Neural cell (in vitro differentiated cells): ENCODE results near the gene CELA2A. TPM values are rescaled to one million over a fixed set of nuclear protein-coding genes. Genes with fewer than 3 reads are reported as not detected.

Experiments used
- H2AFZ ChIP-seq: fragments of 200-600, 300-800 bp; sonication (generic), shearing (Covaris generic); 2 replicates; pipeline ENCODE4 v1.6.0; 2014; ENCODE audit warnings: low read depth, mild to moderate bottlenecking, antibody characterized with exemption, low read length, moderate library complexity
- H3F3A ChIP-seq: fragments of 200-600 bp; shearing (Covaris generic); 2 replicates; pipeline ENCODE4 v1.6.1; 2016; ENCODE audit warnings: mild to moderate bottlenecking, moderate library complexity, mixed read lengths, antibody characterized with exemption, low read length; ENCODE audit not compliant: insufficient read depth, poor library complexity, severe bottlenecking
- H3K27ac ChIP-seq: fragments of 200-600, 300-800 bp; sonication (generic), shearing (Covaris generic); 2 replicates; pipeline ENCODE4 v1.5.1; 2014; ENCODE audit warnings: mild to moderate bottlenecking, low read length, moderate library complexity
- H3K27me3 ChIP-seq: fragments of 300-800, 200-600 bp; sonication (generic), shearing (Covaris generic); 2 replicates; pipeline ENCODE4 v1.6.0; 2014; ENCODE audit warnings: mild to moderate bottlenecking, low read depth, low read length, moderate library complexity; ENCODE audit not compliant: insufficient read depth
- H3K36me3 ChIP-seq: fragments of 300-800, 200-600 bp; sonication (generic), shearing (Covaris generic); 2 replicates; pipeline ENCODE4 v1.5.1; 2014; ENCODE audit warnings: mild to moderate bottlenecking, antibody characterized with exemption, low read length, moderate library complexity; ENCODE audit not compliant: insufficient read depth
- H3K4me2 ChIP-seq: fragments of 300-800, 200-600 bp; sonication (generic), shearing (Covaris generic); 2 replicates; pipeline ENCODE4 v1.6.0; 2014; ENCODE audit warnings: mild to moderate bottlenecking, low read length
- H3K4me3 ChIP-seq: fragments of 300-800, 200-600 bp; sonication (generic), shearing (Covaris generic); 2 replicates; pipeline ENCODE4 v1.5.1; 2014; ENCODE audit warnings: mild to moderate bottlenecking, low read length, moderate library complexity
- H3K79me2 ChIP-seq: fragments of 200-600 bp; shearing (Covaris generic); replicated peaks from 2 replicates; pipeline ENCODE4 v1.6.0; 2014; ENCODE audit warnings: mild to moderate bottlenecking, low read length, moderate library complexity; ENCODE audit not compliant: insufficient read depth
- H3K9ac ChIP-seq: fragments of 300-800, 200-600 bp; sonication (generic), shearing (Covaris generic); 2 replicates; pipeline ENCODE4 v1.6.1; 2016; ENCODE audit warnings: mild to moderate bottlenecking, low read length, mixed read lengths
- H3K9me2 ChIP-seq: fragments of 200-600 bp; shearing (Covaris generic); 2 replicates; pipeline ENCODE4 v1.6.1; 2016; ENCODE audit warnings: mild to moderate bottlenecking, low read length, mixed read lengths; ENCODE audit not compliant: insufficient read depth
- H3K9me3 ChIP-seq: fragments of 200-600, 300-800 bp; sonication (generic), shearing (Covaris generic); 2 replicates; pipeline ENCODE4 v1.6.1; 2016; ENCODE audit warnings: mild to moderate bottlenecking, mixed run types, low read length, moderate library complexity, mixed read lengths
- H4K20me1 ChIP-seq: fragments of 200-600 bp; shearing (Covaris generic); 2 replicates; pipeline ENCODE4 v1.6.1; 2016; ENCODE audit warnings: mild to moderate bottlenecking, mixed run types; ENCODE audit not compliant: insufficient read depth
- CTCF ChIP-seq: fragments of 450-650 bp; IDR thresholded peaks from 2 replicates; pipeline ENCODE4 v1.5.1; 2014; ENCODE audit warnings: antibody characterized with exemption, mild to moderate bottlenecking, moderate library complexity; ENCODE audit not compliant: poor library complexity, severe bottlenecking
- EP300 ChIP-seq: fragments of 450-650 bp; conservative IDR thresholded peaks from 2 replicates; pipeline ENCODE4 v1.6.1; 2014; ENCODE audit warnings: antibody characterized with exemption, mild to moderate bottlenecking, moderate library complexity; ENCODE audit not compliant: poor library complexity, severe bottlenecking
- EZH2 ChIP-seq: fragments of 200-600, 300-800 bp; shearing (Covaris generic), sonication (generic); IDR thresholded peaks from 2 replicates; pipeline ENCODE4 v1.6.1; 2014; ENCODE audit warnings: antibody characterized with exemption, low read length, borderline replicate concordance, mild to moderate bottlenecking; ENCODE audit not compliant: insufficient read depth, poor library complexity, severe bottlenecking
- MXI1 ChIP-seq: fragments of 450-650 bp; conservative IDR thresholded peaks from 2 replicates; pipeline ENCODE4 v1.6.1; 2014; ENCODE audit warnings: antibody characterized with exemption, mild to moderate bottlenecking; ENCODE audit not compliant: poor library complexity, severe bottlenecking
- POLR2AphosphoS5 ChIP-seq: IDR thresholded peaks from 2 replicates; pipeline ENCODE4 v1.6.1; 2012
- RAD21 ChIP-seq: fragments of 450-650 bp; conservative IDR thresholded peaks from 2 replicates; pipeline ENCODE4 v1.6.1; 2014; ENCODE audit warnings: antibody characterized with exemption, mild to moderate bottlenecking, moderate library complexity
- REST ChIP-seq: IDR thresholded peaks from 2 replicates; pipeline ENCODE4 v1.6.1; 2012; ENCODE audit warnings: borderline replicate concordance
- SMC3 ChIP-seq: fragments of 450-650 bp; conservative IDR thresholded peaks from 2 replicates; pipeline ENCODE4 v1.6.1; 2014; ENCODE audit warnings: antibody characterized with exemption, mild to moderate bottlenecking, moderate library complexity; ENCODE audit not compliant: poor library complexity
- TAF1 ChIP-seq: IDR thresholded peaks from 2 replicates; pipeline ENCODE4 v1.6.1; 2012; ENCODE audit warnings: low read depth
- polyA plus RNA-seq: library from polyadenylated mRNA; depleted of rRNA; stranded (reverse); fragments of >200 nt; gene quantifications from 2 replicates; pipeline ENCODE4 v1.2.3, GENCODE V29; 2014

The CELA2A gene
- polyA plus RNA-seq, 1 donor from 2014 or later = not detected

- Histone ChIP-seq H3K4me2 (no peak overlapping the region), H3K36me3 (no peaks in the 10 kb centered on the region), H3K9me3 (no peaks in the 10 kb centered on the region), H3K4me3 (no peak overlapping the region), H3K27ac (no peak overlapping the region), H3K9me2 (no peaks in the 10 kb centered on the region), H3K27me3 (no peaks in the 10 kb centered on the region), H4K20me1 (no peaks in the 10 kb centered on the region), H2AFZ (no peak overlapping the region), H3F3A (no peaks in the 10 kb centered on the region), H3K79me2 (no peaks in the 10 kb centered on the region), H3K9ac (no peak overlapping the region)
- TF ChIP-seq EZH2 (no peak), RAD21 (no peak), TAF1 (no peak), CTCF (no peak), POLR2AphosphoS5 (no peak), MXI1 (no peak), EP300 (no peak), SMC3 (no peak), REST (no peak)
Observed at GRCh38 chr1:15443281-15443680, 13.3 kb upstream of the CELA2A start.

- H3K36me3 ChIP-seq = no peaks in the 10 kb centered on the region
- no peak overlapping the region for H3K27ac ChIP-seq
- no peaks in the 10 kb centered on the region for H3K79me2 ChIP-seq
- no peak overlapping the region for H3K4me2 ChIP-seq
- H3K9me2 ChIP-seq = no peaks in the 10 kb centered on the region
- H3F3A ChIP-seq = no peaks in the 10 kb centered on the region
- H3K9ac ChIP-seq = no peak overlapping the region
- H3K4me3 ChIP-seq = no peak overlapping the region
- no peaks in the 10 kb centered on the region for H3K27me3 ChIP-seq
- TF ChIP-seq SMC3 (no peak), POLR2AphosphoS5 (no peak), CTCF (no peak), EP300 (no peak)
- H4K20me1 ChIP-seq = no peaks in the 10 kb centered on the region
- H3K9me3 ChIP-seq = no peaks in the 10 kb centered on the region
- H2AFZ ChIP-seq = no peak overlapping the region
Observed at GRCh38 chr1:15444468-15445389, 11.8 kb upstream of the CELA2A start.
